ENCODE results near the gene NSUN7.

Gene NSUN7

GRCh38 chr4:40729555-40729954, 20.2 kb upstream of the NSUN7 start:
- TF ChIP-seq GATA2 (IDR thresholded peaks at IDR 0.05; ENCODE audit: low read depth, low read length) (no peak), GATA3 (IDR thresholded peaks at IDR 0.05; ENCODE audit: low read depth, low read length) (no peak)

- TF ChIP-seq GATA3 (IDR thresholded peaks at IDR 0.05; ENCODE audit: low read depth, low read length) (no peak), GATA2 (IDR thresholded peaks at IDR 0.05; ENCODE audit: low read depth, low read length) (no peak)
These were observed 19.6 kb upstream of the NSUN7 start for GRCh38 chr4:40730091-40730679.

- TF ChIP-seq GATA2 (IDR thresholded peaks at IDR 0.05; ENCODE audit: low read depth, low read length): no peak
- TF ChIP-seq GATA3 (IDR thresholded peaks at IDR 0.05; ENCODE audit: low read depth, low read length): no peak
These were observed 18.4 kb upstream of the NSUN7 start for GRCh38 chr4:40731361-40731760.

- TF ChIP-seq GATA3 (IDR thresholded peaks at IDR 0.05; ENCODE audit: low read depth, low read length) (no peak), GATA2 (IDR thresholded peaks at IDR 0.05; ENCODE audit: low read depth, low read length) (no peak)
These were observed 17.9 kb upstream of the NSUN7 start for GRCh38 chr4:40731792-40732245.

GRCh38 chr4:40733752-40734151, 16.0 kb upstream of the NSUN7 start:
- TF ChIP-seq GATA2 (IDR thresholded peaks at IDR 0.05; ENCODE audit: low read depth, low read length) (no peak), GATA3 (IDR thresholded peaks at IDR 0.05; ENCODE audit: low read depth, low read length) (no peak)

GRCh38 chr4:40734497-40734896, 15.3 kb upstream of the NSUN7 start:
- TF ChIP-seq GATA3 (IDR thresholded peaks at IDR 0.05; ENCODE audit: low read depth, low read length): no peak
- no peak for TF ChIP-seq GATA2 (IDR thresholded peaks at IDR 0.05; ENCODE audit: low read depth, low read length)

- TF ChIP-seq GATA2 (IDR thresholded peaks at IDR 0.05; ENCODE audit: low read depth, low read length) (no peak), GATA3 (IDR thresholded peaks at IDR 0.05; ENCODE audit: low read depth, low read length) (no peak)
These were observed 12.8 kb upstream of the NSUN7 start for GRCh38 chr4:40736910-40737309.

- TF ChIP-seq GATA3 (IDR thresholded peaks at IDR 0.05; ENCODE audit: low read depth, low read length): no peak
- no peak for TF ChIP-seq GATA2 (IDR thresholded peaks at IDR 0.05; ENCODE audit: low read depth, low read length)
These were observed 11.9 kb upstream of the NSUN7 start for GRCh38 chr4:40737879-40738278.

GRCh38 chr4:40739347-40739746, 10.4 kb upstream of the NSUN7 start:
- TF ChIP-seq GATA2 (IDR thresholded peaks at IDR 0.05; ENCODE audit: low read depth, low read length): no peak
- TF ChIP-seq GATA3 (IDR thresholded peaks at IDR 0.05; ENCODE audit: low read depth, low read length): peak; percentile 49; the same call in 1 of the 2 replicates

- TF ChIP-seq GATA3 (IDR thresholded peaks at IDR 0.05; ENCODE audit: low read depth, low read length) (no peak), GATA2 (IDR thresholded peaks at IDR 0.05; ENCODE audit: low read depth, low read length) (no peak)
These were observed 5.5 kb upstream of the NSUN7 start for GRCh38 chr4:40744218-40744617.

- TF ChIP-seq GATA3 (IDR thresholded peaks at IDR 0.05; ENCODE audit: low read depth, low read length) (no peak), GATA2 (IDR thresholded peaks at IDR 0.05; ENCODE audit: low read depth, low read length) (no peak)
These were observed 4.3 kb upstream of the NSUN7 start for GRCh38 chr4:40745285-40745984.

- TF ChIP-seq GATA2 (IDR thresholded peaks at IDR 0.05; ENCODE audit: low read depth, low read length): no peak
- no peak for TF ChIP-seq GATA3 (IDR thresholded peaks at IDR 0.05; ENCODE audit: low read depth, low read length)
These were observed 2.4 kb upstream of the NSUN7 start for GRCh38 chr4:40747207-40747835.

GRCh38 chr4:40750461-40751258, 905 bp downstream of the NSUN7 start:
- no peak for TF ChIP-seq GATA2 (IDR thresholded peaks at IDR 0.05; ENCODE audit: low read depth, low read length)
- no peak for TF ChIP-seq GATA3 (IDR thresholded peaks at IDR 0.05; ENCODE audit: low read depth, low read length)

GRCh38 chr4:40755616-40756015, 5.9 kb downstream of the NSUN7 start:
- TF ChIP-seq GATA2 (IDR thresholded peaks at IDR 0.05; ENCODE audit: low read depth, low read length) (no peak), GATA3 (IDR thresholded peaks at IDR 0.05; ENCODE audit: low read depth, low read length) (no peak)
